NCI-H82 (cell line): ENCODE results near the gene WDR76.

ENCODE experiments used
- DNase-seq: peaks from one replicate; lab custom pipeline; 2025; lab: John Stamatoyannopoulos, UW

The WDR76 gene

DNA sequence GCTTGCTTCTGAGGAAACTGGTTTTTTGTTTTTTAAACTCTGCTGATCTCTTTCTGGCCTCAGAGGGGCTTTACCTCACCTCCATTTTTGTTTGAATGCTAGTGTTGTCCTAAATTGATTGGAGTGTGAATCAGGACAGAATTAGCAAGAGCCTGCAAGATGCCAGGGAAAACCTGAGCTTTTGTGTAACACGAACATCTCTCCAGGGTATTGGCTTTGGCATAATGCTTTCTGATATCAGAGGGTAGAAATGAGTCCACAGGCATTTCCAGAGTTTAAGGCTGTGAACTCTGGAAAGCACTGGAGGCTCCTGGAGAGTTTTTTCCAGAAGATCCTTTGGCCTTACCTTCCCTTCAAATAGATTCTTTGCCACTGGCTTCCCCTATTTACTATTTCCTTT, 87.1 kb downstream of the WDR76 start:
- DNase-seq, result no peak

DNA sequence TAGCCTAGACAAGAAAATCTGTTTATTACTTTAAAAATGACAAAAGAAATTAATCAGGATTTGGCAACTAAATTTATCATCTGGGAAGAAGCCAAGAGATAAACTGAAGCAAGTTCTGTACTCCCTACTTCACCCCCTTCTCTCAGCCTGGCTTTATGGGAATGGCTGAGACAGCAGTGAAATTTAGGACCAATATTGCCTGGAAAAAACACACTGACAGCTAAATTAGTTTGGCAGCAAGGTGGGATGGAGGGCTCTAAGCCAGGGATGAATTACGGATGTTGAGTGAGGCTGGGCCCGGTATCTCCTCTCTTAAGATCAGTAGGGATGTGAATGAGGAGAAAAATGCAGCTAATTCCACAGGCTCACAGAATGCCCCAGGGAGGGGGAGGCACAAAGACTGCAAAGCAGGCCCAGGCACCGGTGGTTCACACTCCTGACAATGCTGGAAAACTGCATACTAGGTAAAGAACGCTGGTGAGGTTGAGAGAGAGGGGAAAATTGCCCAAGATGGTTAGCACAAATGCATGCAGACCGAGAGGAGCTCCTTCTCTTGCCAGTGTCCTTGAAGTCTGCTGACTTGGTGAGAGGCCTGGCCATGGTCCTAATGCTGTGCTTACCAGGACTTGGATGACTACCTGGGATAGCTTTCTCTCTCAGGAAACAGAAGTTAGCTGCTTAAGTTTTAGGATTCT, 89.0 kb downstream of the WDR76 start:
- DNase-seq, result no peak

DNA sequence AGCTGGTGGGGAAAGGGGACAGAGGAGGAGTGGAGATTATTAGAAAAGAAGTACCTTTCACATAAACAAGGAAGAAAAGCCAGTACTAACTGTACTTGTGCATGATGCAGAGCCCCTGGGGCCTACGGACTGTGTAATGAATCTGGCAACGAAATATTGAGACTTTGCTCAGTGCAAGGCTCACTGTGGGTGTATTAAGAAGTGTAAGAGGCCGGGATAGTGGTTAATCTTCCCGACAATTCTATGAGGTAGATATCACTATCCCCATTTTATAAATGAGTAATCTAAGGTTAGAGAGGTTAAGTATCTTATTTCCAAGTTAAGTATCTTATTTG, 89.5 kb downstream of the WDR76 start:
- DNase-seq, result no peak
